Skin epidermis (tissue), 12 donors: Measurements from ENCODE around the gene CCDC33.

ENCODE experiments used
- H3K27ac ChIP-seq, 21 experiments: fragments of 200-600 bp; sonication (generic) in 11 of 21; one replicate each; pipeline ENCODE4 v1.5.0; 2020; ENCODE audit warnings: mild to moderate bottlenecking in 3 of 21, inconsistent platforms in 2 of 21, moderate library complexity in 2 of 21
- H3K4me3 ChIP-seq, 7 experiments: fragments of 200-600 bp; sonication (generic) in 2 of 7; one replicate each; pipeline ENCODE4 v1.5.0; 2020; ENCODE audit warnings: inconsistent platforms in 2 of 7, mild to moderate bottlenecking in 2 of 7, moderate library complexity in 1 of 7

CCDC33 gene

GRCh38 chr15:74207652-74208440 lies 28.3 kb upstream of the CCDC33 start:
- Histone ChIP-seq H3K4me3 (no peak overlapping the region), H3K27ac (no peak overlapping the region)

GRCh38 chr15:74208496-74208895 lies 27.6 kb upstream of the CCDC33 start:
- Histone ChIP-seq H3K4me3 (no peak overlapping the region), H3K27ac (no peak overlapping the region)

GRCh38 chr15:74208901-74209559 lies 27.1 kb upstream of the CCDC33 start:
- no peak overlapping the region for H3K27ac ChIP-seq

GRCh38 chr15:74209560-74209958 lies 26.6 kb upstream of the CCDC33 start:
- Histone ChIP-seq H3K4me3 (no peak overlapping the region), H3K27ac (no peak overlapping the region)

More at GRCh38 chr15:74208901-74209559, 27.1 kb upstream of the CCDC33 start:
- H3K4me3 ChIP-seq = no peak overlapping the region

- no peak overlapping the region for H3K4me3 ChIP-seq
- no peak overlapping the region for H3K27ac ChIP-seq
Observed at GRCh38 chr15:74209997-74210671, 26.0 kb upstream of the CCDC33 start.

GRCh38 chr15:74210729-74211128 lies 25.4 kb upstream of the CCDC33 start:
- H3K27ac ChIP-seq = no peak overlapping the region
- H3K4me3 ChIP-seq = no peak overlapping the region

DNA sequence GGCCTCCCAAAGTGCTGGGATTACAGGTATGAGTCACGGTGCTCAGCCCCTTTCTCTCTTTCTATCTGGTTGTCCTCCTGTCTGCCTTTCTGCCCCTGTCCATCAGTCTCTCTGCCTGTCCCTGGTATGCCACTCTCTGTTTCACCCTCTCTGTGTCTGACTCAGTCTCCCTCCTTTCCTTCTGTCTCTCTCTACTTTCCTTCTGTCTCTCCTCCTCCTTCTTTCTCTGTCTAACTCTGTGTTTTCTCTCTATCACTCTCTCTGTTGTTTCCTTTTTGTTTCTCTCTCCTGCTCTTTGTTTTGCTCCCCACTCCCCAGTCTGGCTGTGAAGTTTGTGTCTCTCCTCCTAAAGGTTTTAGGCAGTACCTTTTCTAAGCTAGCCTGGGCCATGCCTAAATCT lies 24.5 kb upstream of the CCDC33 start:
- no peak overlapping the region for H3K4me3 ChIP-seq
- H3K27ac ChIP-seq = no peak overlapping the region

GRCh38 chr15:74212494-74212893 lies 23.6 kb upstream of the CCDC33 start:
- no peak overlapping the region for H3K27ac ChIP-seq
- H3K4me3 ChIP-seq = no peak overlapping the region

DNA sequence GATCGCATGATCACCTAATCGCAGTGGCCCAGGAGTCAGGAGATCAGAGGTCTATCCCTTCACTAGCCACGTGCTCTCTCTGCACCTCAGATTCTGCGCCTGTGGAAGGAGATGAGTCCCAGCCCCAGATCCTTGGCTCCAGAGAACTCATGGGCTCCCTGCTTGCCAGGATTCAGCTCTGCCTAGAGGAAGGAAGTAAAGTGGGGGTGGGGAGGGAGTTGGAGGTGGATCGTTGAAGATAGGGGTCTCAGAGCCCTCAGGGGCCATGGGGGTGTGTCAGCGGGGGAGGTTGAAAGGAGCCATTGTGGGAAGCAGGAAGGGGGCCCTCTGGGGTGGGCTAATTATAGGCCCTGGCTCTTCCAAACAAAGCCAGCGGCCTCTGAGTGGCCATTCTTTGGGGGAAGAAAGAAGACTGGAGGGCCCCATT lies 22.3 kb upstream of the CCDC33 start:
- Histone ChIP-seq H3K27ac (no peak overlapping the region), H3K4me3 (no peak overlapping the region)

DNA sequence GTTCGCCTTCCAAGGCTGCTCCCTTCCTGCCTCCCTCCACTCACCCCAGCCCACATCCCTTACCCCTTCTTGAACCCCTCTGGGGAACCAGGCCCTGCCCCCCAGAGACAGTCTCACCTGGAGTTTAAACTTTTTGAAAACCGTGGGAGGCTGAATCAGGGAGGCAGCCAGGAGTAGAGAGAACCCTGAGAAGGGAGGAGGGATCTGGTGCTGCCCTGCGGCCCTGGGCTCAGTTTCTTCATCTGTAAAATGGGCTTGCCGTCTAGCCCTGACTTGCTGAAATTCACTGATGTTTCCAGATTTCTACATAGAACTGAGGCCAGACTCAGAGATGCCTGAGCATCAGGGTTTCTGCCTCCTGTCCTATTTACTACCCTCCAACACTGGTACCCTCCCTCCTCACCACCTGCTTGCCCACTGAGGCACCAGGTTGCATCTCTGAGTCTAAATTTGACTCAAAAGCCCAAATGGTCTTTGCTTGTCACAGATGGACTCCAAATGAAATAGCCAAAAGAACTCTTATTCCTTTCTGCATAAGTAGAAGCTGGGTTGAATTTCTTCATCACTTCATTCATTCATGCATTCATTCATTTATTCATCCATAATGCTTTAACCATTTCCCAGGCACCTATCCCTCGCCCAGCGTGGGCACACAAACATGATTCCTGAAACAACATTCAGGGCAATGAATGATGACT lies 21.7 kb upstream of the CCDC33 start:
- H3K4me3 ChIP-seq = no peak overlapping the region
- no peak overlapping the region for H3K27ac ChIP-seq

DNA sequence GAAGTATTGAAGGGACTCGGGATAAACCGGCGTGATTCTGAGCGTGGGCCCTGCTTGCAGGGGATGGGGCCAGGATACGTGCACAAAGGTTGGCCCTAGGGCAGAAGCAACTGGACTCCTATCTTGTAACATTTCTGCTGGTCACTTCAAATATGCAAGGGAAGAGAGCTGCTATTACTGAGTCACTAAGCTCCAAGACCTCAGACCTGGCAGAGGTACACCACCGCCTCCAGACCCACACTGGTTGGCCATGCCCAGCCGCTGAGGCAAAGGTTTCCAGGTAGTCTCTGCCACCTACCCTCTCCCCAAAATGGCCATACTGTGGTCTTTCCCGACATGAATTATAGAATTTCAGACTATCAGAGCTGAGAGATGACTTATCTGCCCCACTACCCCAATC lies 20.2 kb upstream of the CCDC33 start:
- H3K27ac ChIP-seq = no peak overlapping the region
- H3K4me3 ChIP-seq = no peak overlapping the region

GRCh38 chr15:74216949-74217348 lies 19.2 kb upstream of the CCDC33 start:
- Histone ChIP-seq H3K4me3 (no peak overlapping the region), H3K27ac (no peak overlapping the region)

DNA sequence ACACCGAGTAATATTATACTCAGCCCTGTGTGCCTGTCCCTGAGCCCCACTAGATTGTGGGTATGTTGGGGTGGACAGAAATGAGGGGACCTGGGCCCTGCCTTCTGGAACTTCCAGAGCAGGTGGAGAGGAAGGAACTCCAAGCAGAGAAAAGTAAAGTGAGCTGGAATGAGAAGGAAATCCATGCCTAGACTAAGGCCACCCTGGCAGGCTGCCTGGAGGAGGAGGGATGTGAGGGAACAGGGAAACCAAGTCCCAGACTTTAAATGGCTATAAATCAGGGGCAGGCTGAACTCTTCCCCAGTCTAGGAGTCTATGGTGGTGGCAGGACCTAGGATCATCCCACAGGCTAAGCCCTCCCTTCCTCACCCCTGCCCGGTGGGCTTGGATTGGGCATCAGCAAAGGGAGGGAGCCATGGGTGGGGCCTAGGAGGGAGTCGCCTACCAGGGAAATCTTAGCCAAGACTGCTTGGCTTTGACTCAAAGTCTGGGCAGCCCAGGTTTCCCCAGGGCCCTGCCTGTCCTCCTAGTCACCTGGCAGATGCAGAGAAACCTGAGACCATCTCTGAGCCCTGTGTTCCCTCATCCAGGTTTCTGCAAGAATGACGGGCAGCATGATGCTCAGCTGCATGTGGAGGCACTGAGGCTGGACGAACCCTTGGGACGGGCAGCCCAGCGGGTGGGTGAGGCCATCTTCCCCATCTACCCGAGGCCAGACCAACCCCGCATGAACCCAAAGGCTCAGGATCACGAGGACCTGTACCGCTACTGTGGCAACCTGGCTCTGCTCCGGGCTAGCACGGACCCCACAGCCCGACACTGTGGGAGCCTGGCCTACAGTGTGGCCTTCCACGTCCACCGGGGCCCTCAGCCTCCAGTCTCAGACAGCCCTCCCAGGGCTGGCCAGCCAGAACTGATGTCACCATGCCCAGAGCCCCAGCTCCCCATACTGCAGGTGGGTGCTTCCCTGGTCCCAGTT lies 17.9 kb upstream of the CCDC33 start:
- Histone ChIP-seq H3K4me3 (no peak overlapping the region), H3K27ac (no peak overlapping the region)

DNA sequence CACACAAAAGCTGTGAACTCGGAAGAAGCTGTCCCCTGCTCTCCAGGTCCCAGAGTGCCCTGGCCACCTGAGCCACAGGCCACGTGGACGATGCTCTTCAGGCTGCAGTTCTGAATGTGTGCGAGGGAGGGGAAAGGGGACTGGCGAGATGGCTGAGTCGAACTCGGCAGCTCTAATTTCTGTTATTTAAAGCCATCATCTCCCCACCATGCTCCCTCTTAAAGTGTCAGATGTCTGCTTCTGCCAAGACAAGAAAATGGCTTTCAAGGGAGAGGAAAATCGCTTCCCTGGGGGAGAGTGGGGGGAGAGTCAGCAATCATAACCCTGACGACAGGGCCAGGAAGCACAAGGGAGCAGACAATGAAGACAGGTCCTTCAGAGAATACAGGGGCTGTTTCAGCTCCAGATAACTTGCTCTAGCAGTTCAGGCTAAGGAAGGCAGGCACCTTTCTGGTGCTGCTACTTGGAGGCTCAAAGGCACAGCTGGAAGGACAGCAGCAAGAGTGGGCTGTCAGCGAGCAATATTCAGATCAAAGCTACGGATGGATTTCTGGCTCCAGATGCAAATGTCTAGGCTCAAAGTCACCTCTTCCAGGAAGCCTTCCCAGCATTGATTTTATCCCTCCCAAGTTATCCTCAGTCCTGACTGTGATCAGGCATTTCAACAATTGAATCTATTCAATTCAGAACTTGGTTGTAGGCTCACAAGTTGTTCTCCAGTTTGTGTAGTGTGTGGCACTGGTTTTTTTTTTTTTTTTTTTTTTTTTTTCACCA lies 15.5 kb upstream of the CCDC33 start:
- no peak overlapping the region for H3K4me3 ChIP-seq
- H3K27ac ChIP-seq = no peak overlapping the region

- Histone ChIP-seq H3K4me3 (no peak overlapping the region), H3K27ac (no peak overlapping the region)
Observed at GRCh38 chr15:74221399-74222239, 14.5 kb upstream of the CCDC33 start.

- H3K27ac ChIP-seq = no peak overlapping the region
- no peak overlapping the region for H3K4me3 ChIP-seq
Observed at GRCh38 chr15:74222240-74223119, 13.6 kb upstream of the CCDC33 start.

GRCh38 chr15:74225928-74226327 lies 10.2 kb upstream of the CCDC33 start:
- no peak overlapping the region for H3K27ac ChIP-seq
- H3K4me3 ChIP-seq = no peak overlapping the region
